ENCODE data around the gene VSNL1.

VSNL1 gene

GRCh38 chr2:17614174-17614930 lies 73.9 kb downstream of the VSNL1 start:
- DNase-seq (ENCODE audit: low spot score) = peak; percentile 53

DNA sequence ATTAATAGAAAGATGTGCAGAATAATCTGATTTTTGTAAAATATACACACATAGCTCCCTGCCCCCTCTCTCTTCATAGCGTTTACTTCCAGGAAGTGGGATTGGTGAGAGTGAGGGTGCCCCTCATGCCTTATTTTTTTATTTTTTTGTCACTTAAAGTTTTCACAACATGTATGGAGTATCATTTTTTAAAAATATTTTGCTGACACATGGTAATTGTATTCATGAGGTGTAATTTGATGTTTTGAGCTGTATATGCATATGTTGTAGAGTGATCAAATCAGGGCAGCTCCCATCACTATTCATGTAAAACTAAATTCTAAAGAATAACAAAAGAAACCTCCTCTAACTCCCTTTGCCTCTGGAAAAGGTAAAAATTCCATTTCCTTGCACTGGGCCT lies 74.7 kb downstream of the VSNL1 start:
- no peak for DNase-seq (ENCODE audit: low spot score)

- no peak for DNase-seq (ENCODE audit: low spot score)
Observed at GRCh38 chr2:17615728-17616351, 75.3 kb downstream of the VSNL1 start.

DNA sequence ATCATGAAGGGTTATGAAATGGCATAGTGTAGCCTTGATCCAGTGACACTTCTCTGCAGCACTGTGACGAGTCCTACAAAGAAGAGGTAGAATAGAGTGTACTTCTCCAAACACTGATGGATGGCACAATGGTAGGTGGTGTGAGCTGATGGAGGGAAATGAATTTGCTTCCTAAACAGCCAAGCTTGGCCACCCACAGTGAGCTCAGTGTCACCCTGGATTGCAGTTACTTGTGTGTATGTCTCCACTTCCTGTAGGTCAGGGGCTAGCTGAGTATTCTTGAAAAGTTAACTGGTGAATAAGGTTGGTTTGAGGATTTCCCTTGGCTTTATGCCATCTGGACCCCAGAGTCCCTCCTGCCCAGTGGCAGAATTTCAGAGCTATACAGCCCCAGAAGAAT lies 75.9 kb downstream of the VSNL1 start:
- no peak for DNase-seq (ENCODE audit: low spot score)

DNA sequence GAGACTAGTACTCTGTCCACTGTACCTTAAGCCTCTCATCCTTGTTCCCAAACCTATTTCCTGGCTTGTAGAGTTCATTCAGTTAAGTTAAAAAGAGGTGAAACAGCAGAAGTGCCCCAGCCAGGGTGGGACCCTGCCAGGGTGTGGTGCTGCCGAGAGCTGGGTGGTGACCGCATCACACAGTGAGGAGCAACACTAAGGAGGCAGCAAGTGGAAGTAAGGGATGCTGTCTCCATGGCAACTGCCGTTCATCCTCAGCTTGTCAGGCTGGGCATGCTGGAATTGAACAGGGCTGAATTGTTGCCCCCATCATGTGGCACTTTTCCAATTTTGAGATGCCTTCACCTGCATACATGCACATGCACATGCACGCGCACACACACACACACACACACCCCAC lies 77.0 kb downstream of the VSNL1 start:
- no peak for DNase-seq (ENCODE audit: low spot score)

DNA sequence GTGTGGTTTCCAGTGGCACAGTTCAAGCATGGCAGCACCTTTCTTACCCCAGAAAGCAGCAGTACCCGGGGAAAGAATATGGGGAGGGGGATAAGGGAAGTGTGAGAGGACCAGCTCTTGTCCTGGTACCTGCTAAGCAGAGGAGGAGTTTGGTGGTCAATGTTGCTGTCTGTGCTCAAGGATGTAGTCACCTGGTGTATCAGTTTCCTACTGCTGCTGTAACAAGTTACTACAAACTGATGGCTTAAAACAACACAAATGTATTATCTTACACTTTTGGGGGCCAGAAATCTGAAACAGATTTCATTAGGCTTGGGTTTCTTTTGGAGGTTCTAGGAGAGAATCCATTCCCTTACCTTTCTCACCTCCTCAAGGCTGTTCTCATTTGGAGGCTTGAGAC lies 77.5 kb downstream of the VSNL1 start:
- no peak for DNase-seq (ENCODE audit: low spot score)

GRCh38 chr2:17620280-17620679 lies 79.8 kb downstream of the VSNL1 start:
- peak; percentile 48 for DNase-seq (ENCODE audit: low spot score)

DNA sequence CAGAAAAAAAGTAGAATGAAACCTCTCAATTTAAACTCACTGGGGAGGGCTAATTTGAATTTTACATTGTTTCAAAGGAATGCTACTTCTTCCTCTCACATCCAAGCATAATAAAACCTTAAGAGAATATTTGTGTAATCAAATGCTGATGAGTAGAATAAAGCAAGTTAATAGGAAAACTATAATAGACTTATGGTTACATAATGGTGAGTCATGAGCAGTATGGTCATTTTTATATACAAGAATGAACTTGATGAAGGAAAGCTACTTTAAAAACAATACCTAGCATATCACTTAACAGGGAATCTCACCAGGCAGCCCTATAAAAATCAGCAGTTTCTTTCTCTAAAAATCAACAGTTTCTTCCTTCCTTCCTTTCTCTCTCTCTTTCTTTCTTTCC lies 80.3 kb downstream of the VSNL1 start:
- no peak for DNase-seq (ENCODE audit: low spot score)

- no peak for DNase-seq (ENCODE audit: low spot score)
Observed at GRCh38 chr2:17621781-17622180, 81.3 kb downstream of the VSNL1 start.

- no peak for DNase-seq (ENCODE audit: low spot score)
Observed at GRCh38 chr2:17625446-17625845, 85.0 kb downstream of the VSNL1 start.

GRCh38 chr2:17626986-17627385 lies 86.5 kb downstream of the VSNL1 start:
- no peak for DNase-seq (ENCODE audit: low spot score)

DNA sequence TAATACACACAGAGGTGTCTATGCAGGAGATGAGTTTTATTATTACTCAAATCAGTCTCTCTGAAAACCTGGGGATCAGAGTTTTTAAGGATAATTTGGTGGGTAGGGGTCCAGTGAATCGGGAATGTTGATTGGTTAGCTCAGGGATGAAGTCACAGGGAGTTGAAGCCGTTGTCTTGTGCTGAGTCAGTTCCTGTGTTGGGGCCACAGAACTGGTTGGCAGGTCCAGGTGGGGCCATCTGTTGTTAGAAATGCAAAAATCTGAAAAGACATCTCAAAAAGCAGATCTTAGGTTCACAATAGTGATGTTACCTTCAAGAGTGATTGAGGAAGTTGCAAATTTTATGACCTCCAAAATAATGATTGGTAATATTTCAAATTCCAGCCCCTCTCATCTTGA lies 86.9 kb downstream of the VSNL1 start:
- no peak for DNase-seq (ENCODE audit: low spot score)

DNA sequence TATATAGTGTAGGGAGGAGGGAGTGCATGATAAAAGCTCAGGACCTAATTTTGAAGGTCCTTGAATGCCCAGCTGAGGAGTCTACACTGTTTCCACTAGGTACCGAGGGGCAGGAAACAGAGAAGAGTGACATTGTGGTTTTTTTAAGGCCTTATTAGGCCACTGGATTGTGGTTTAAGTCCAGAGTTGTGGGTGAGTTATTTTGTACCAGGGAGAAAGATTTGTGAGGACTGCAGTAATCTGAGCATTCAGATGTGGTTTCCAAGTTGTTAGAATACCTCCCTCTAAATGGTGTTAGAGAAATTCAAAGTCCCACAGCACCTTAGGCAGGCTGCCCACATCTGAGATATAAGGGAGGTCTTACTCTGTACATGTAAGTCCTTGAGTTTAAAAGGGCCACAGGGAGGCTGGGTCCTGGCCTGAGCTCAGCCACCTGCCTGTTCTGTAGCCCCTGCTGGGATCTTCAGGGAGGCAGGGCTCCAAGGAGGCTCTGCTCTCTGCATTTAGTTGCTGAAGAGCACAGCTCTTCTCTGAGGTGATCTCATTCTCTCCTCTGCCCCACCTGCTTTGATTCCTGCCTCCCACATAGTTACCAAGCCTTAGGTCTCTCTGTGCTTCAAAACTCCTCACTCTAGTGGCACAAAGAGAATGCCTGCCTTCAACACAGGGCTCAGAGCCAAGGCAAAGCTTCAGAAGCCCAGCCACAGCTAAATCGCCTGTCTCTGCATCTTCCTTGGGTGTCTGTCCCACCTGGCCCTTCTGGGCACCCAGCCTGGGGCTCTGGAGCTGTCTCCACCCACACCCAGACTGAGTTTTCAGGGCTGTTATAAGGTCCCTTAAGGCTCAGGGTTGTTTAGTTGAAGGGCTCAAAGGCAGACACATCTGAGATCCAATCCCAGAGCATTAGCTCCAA lies 88.1 kb downstream of the VSNL1 start:
- no peak for DNase-seq (ENCODE audit: low spot score)

DNA sequence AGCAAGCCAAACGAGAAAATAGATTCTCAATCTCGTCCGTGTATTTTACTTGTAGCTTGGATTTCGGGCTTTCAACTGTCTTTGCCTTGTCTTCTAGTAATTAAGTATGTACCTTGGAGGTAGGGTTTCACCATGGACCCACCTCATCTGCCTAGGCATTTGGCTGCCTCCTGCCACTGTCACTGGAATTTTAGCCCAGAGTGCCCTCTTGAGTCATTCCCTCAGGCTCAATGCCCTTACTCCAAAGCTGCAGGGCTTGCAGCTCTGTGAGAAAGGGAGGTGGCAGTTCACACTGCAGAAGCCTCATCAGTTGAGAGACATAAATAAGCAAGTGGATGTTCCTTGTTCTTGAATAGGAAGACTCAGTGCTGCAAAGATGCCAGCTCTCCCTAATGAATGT lies 89.6 kb downstream of the VSNL1 start:
- no peak for DNase-seq (ENCODE audit: low spot score)

DNA sequence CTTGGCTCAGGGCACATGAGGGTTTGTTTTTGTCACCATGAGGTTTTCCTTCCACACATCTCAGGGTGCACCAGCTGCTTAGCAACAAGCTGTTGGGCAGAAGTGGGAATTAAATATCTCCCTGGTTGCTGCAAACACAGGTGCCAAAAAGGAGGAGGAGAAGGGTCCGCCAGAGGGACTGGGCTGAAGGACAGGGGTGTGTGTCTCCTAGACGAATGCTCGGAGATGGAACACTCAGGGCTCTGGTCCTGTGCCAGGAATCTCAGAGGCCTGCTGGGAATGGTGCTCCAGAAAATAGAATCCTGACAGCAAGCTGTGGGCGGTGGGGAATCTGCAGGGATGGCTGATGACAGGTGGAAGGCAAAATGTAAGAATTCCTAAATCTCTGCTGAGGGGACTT lies 94.5 kb downstream of the VSNL1 start:
- peak; percentile 28 for DNase-seq (ENCODE audit: low spot score)

- DNase-seq (ENCODE audit: low spot score) = no peak
Observed at GRCh38 chr2:17636257-17636656, 95.8 kb downstream of the VSNL1 start.

DNA sequence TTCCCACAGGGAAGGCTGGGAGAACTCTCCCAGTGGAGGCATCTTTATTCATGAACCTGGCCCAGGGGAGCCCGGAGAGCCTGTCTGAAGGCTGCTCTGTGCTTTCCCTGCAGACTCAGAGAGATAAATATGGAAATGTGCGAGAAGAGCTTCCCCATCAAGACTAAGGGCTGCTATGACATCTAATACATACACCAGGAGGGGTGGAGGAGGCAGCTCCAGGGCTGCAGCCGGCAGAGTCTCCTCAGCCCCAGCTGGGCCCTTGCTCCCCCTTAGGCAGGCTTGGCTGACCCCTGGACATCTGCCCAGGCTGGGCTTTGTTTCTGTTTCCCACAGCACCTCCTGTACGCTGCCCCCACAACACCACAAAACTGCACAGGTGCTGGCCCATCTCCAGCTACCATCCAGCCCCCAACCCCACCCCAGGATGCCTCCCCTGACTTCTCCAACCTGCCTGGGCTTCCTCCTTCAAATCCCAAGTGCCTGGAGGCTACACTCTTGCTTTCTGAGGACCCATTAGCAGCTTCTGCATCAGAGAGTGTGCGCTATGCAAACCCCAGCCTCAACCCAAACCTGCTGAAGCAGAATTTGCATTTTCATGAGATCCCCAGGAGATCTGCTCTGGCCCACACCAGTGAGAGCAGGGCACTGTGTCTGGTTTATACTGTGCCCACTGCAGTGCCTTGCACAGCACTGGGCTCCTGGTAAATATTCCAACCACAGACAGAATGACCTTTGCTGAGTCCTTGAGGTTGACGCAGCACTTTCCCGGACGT lies 96.8 kb downstream of the VSNL1 start:
- DNase-seq (ENCODE audit: low spot score) = no peak

GRCh38 chr2:17638196-17638743 lies 97.8 kb downstream of the VSNL1 start:
- DNase-seq (ENCODE audit: low spot score) = no peak

DNA sequence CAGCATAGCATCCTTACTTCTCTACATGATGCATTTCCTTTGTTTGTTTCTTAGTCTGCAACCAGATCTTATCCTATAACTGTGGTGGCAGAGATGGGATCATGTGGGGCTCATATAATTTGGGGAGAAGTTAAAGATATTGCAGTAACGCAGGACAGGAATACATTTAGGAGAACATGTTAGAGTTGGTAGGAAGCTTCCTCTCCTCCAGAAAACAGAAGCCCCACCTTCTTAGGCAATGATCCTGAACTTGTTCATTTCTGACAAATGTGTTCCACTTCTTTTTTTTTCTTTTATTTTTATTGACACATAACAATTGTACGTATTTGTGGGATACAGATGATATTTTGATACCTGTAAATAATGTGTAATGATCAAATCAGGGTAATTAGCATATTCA lies 99.9 kb downstream of the VSNL1 start:
- DNase-seq (ENCODE audit: low spot score) = no peak

DNA sequence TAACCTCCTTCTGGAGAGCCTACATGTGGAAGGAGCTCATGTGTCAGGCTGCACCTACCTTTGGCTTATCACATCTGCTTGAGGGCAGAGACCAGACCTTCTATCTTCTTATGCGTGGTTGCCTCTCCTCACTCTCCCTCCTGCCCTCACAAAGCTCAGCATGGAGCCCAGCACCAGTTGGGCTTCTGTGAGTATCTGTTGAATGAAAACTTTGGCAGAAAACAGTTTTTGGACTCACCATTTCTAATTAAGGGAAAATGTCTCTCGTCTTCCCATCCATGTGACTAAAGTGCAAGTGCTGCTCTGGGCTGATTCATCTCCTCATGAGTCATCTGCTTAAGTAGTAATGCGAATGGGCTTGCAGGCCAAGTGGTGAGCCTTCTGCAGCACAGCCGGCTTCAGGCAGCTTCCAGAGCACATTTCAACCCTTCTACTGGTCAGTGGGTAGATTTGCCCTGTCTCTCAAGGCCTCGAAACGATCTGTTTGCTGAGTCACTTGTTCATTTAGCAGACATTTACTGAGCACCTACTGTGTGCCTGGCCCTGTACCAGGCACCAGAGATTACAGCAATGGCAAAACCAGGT lies 102.6 kb downstream of the VSNL1 start:
- DNase-seq (ENCODE audit: low spot score) = peak; percentile 34

DNA sequence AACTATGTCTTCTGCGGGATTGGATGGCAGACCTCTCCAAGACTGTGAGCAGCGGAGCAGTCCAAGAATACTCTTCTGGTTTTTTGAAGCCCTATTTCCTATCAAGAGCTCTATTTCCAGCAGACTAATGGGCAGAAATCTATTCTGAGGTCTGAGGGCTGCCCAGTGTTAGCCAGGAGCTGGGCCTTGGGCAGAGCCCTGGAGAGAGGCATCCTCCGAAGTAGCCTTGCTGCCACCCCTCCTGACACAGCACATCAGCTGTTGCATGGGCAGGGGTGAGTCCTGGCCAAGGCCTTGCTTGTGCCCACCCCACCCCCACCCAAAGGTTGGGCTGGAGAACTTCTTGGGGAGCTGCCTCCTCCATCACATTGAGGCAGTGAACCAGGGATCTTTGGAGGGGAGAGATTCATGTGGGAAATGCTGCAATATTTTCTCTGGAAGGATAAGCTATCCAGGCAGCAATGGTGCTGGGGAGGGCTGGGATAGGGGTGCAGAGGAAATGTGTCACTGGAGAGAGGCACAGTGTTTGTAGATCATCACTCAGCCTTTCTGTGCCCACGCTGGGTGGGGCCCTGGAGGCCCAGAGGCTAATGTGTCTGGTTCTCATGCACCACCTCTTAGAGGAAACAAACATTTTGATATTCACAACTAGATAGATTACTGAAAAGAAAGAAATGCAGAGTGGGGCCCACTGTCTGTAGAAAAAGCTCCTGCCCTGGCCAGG lies 104.7 kb downstream of the VSNL1 start:
- no peak for DNase-seq (ENCODE audit: low spot score)

All from Ammon's horn (tissue), 1 donor.